GM23338 (cell line): Measurements from ENCODE around the gene TENM4. TPM values are rescaled to one million over a fixed set of nuclear protein-coding genes. Genes with fewer than 3 reads are reported as not detected.
A peak's percentile ranks its signal among the peaks of the same experiment; 100 is the strongest.

ENCODE experiments used
- ATAC-seq: fragments of 200-7000 bp; cut with Tn5 transposase; 3 replicates; pipeline ENCODE4 v1.9.1; 2020
- DNase-seq: peaks from one replicate; pipeline ENCODE4 v3.0.0-alpha.2; 2015; ENCODE audit warnings: low spot score
- H2AFZ ChIP-seq: fragments of 200-600 bp; sonication (generic); 2 replicates; pipeline ENCODE4 v1.8.0; 2016; ENCODE audit warnings: antibody characterized with exemption, mild to moderate bottlenecking, moderate library complexity
- H3F3A ChIP-seq: fragments of 200-600 bp; sonication (generic); replicated peaks from 2 replicates; pipeline ENCODE4 v1.8.0; 2017; ENCODE audit warnings: antibody characterized with exemption, mixed run types, low read depth
- H3K27ac ChIP-seq: fragments of 200-600 bp; sonication (generic); 2 replicates; pipeline ENCODE4 v1.6.1; 2016; ENCODE audit warnings: low read depth
- H3K27me3 ChIP-seq: fragments of 200-600 bp; sonication (generic); 2 replicates; pipeline ENCODE4 v1.8.0; 2016; ENCODE audit warnings: mild to moderate bottlenecking, mixed run types, moderate library complexity; ENCODE audit not compliant: insufficient read depth
- H3K36me3 ChIP-seq: fragments of 200-600 bp; sonication (generic); 2 replicates; pipeline ENCODE4 v1.8.0; 2016; ENCODE audit warnings: mild to moderate bottlenecking; ENCODE audit not compliant: insufficient read depth
- H3K4me1 ChIP-seq: fragments of 200-600 bp; sonication (generic); 2 replicates; pipeline ENCODE4 v1.8.0; 2016; ENCODE audit warnings: mild to moderate bottlenecking, moderate library complexity; ENCODE audit not compliant: insufficient read depth
- H3K4me2 ChIP-seq: fragments of 200-600 bp; sonication (generic); 2 replicates; pipeline ENCODE4 v1.7.1; 2017; ENCODE audit warnings: mixed run types
- H3K4me3 ChIP-seq: fragments of 200-600 bp; sonication (generic); 2 replicates; pipeline ENCODE4 v1.6.1; 2016; ENCODE audit warnings: mixed run types
- H3K79me2 ChIP-seq: fragments of 200-600 bp; sonication (generic); replicated peaks from 2 replicates; pipeline ENCODE4 v1.8.0; 2017; ENCODE audit warnings: mild to moderate bottlenecking; ENCODE audit not compliant: insufficient read depth
- H3K9me2 ChIP-seq: fragments of 200-600 bp; sonication (generic); 2 replicates; pipeline ENCODE4 v1.8.0; 2017; ENCODE audit not compliant: insufficient read depth
- H4K20me1 ChIP-seq: fragments of 200-600 bp; sonication (generic); replicated peaks from 2 replicates; pipeline ENCODE4 v1.8.0; 2017; ENCODE audit warnings: mild to moderate bottlenecking; ENCODE audit not compliant: insufficient read depth
- H3K27ac Mint-ChIP-seq: 2 replicates; pipeline ENCODE4 v1.8.0; 2020; ENCODE audit warnings: inconsistent platforms, mild to moderate bottlenecking, moderate library complexity, mixed read lengths
- H3K27me3 Mint-ChIP-seq: 3 replicates; pipeline ENCODE4 v1.8.0; 2022; ENCODE audit warnings: low read depth, mild to moderate bottlenecking, moderate library complexity, mixed read lengths, inconsistent platforms; ENCODE audit not compliant: insufficient read depth, poor library complexity
- H3K36me3 Mint-ChIP-seq: 3 replicates; pipeline ENCODE4 v1.8.0; 2021; ENCODE audit warnings: low read depth, mild to moderate bottlenecking, inconsistent platforms, moderate library complexity, mixed read lengths
- H3K4me1 Mint-ChIP-seq: 3 replicates; pipeline ENCODE4 v1.8.0; 2020; ENCODE audit warnings: mild to moderate bottlenecking, inconsistent platforms, mixed read lengths
- H3K4me3 Mint-ChIP-seq: 3 replicates; pipeline ENCODE4 v1.8.0; 2021; ENCODE audit warnings: moderate library complexity, mild to moderate bottlenecking, inconsistent platforms, mixed read lengths
- H3K9me3 Mint-ChIP-seq: 3 replicates; pipeline ENCODE4 v1.8.0; 2020; ENCODE audit warnings: moderate library complexity, mild to moderate bottlenecking, inconsistent platforms, mixed read lengths
- CREB1 ChIP-seq: fragments of 250-450 bp; sonication (Bioruptor Pico); IDR thresholded peaks from 2 replicates; pipeline ENCODE4 v1.5.0; 2020; ENCODE audit warnings: low read depth, mild to moderate bottlenecking, moderate library complexity
- CTCF ChIP-seq, 2 experiments: fragments of 200-600 bp in 1 of 2; sonication (generic) in 1 of 2; conservative IDR thresholded peaks; 2 replicates each; pipeline versions ENCODE4 v1.5.1 to v1.6.1; 2016 to 2017; ENCODE audit warnings: antibody characterized with exemption in 2 of 2, low read depth in 2 of 2, mild to moderate bottlenecking in 2 of 2, moderate library complexity in 1 of 2
- EZH2 ChIP-seq: fragments of 200-600 bp; sonication (generic); IDR thresholded peaks from one replicate; pipeline ENCODE4 v1.8.0; 2017; ENCODE audit warnings: antibody characterized with exemption, mild to moderate bottlenecking, low read depth; ENCODE audit not compliant: unreplicated experiment
- STAT1 ChIP-seq: IDR thresholded peaks from one replicate; pipeline ENCODE4 v1.6.1; 2016; ENCODE audit warnings: antibody characterized with exemption; ENCODE audit not compliant: unreplicated experiment
- ZNF462 ChIP-seq: fragments of 250-450 bp; sonication (Bioruptor Pico); IDR thresholded peaks from 2 replicates; pipeline ENCODE4 v1.5.0; 2020; ENCODE audit warnings: mild to moderate bottlenecking, moderate library complexity
- polyA plus RNA-seq: library from polyadenylated mRNA; unstranded; fragments of >200 nt; fragmentation: Nextera tagmentation; extraction: Ambion mirVana; gene quantifications from 2 replicates; pipeline ENCODE4 v1.2.1, GENCODE V29; 2016
- total RNA-seq: library from RNA; depleted of rRNA; stranded (reverse); fragments of >200 nt; shearing (Covaris generic); gene quantifications from 2 replicates; pipeline ENCODE4 v1.2.3, GENCODE V29; 2014

The TENM4 gene
- total and polyA plus RNA-seq, 2 experiments from 2014 or later, result 7.3 TPM

GRCh38 chr11:79274636-79275331 is 166.0 kb downstream of the TENM4 start:
- TF ChIP-seq CREB1 (CRISPR knock-in tag), result no peak
- TF ChIP-seq STAT1, result no peak
- TF ChIP-seq ZNF462 (CRISPR knock-in tag), result no peak
- no peak for TF ChIP-seq CTCF (conservative IDR thresholded peaks at IDR 0.05; ENCODE audit: low read depth in 2 of 2)
- TF ChIP-seq EZH2, result no peak
- no peak overlapping the region for H3K4me3 ChIP-seq
- no peak overlapping the region for H3K4me2 ChIP-seq
- no peaks in the 10 kb centered on the region for H3F3A ChIP-seq
- H3K27ac ChIP-seq, result no peak overlapping the region
- no peaks in the 10 kb centered on the region for H4K20me1 ChIP-seq
- H3K27me3 ChIP-seq, result no peaks in the 10 kb centered on the region
- no peaks in the 10 kb centered on the region for H3K36me3 Mint-ChIP-seq
- peaks cover 4% of the 10 kb centered on the region for H3K27me3 Mint-ChIP-seq
- H3K4me1 ChIP-seq, result no peaks in the 10 kb centered on the region; the same call in 1 of the 2 replicates
- peaks cover 8% of the 10 kb centered on the region for H3K9me2 ChIP-seq
- no peaks in the 10 kb centered on the region for H3K36me3 ChIP-seq
- no peaks in the 10 kb centered on the region for H3K9me3 Mint-ChIP-seq
- no peak overlapping the region for H2AFZ ChIP-seq
- peak overlapping the region; percentile 28; the same call in 1 of the 2 replicates for H3K27ac Mint-ChIP-seq
- DNase-seq (no peak), ATAC-seq (no peak)
- no peak overlapping the region for H3K4me3 Mint-ChIP-seq
- no peaks in the 10 kb centered on the region for H3K79me2 ChIP-seq
- peaks cover 29% of the 10 kb centered on the region for H3K4me1 Mint-ChIP-seq
